Loucy (cell line): ENCODE data around the gene ZCCHC3.

Experiments used
- H2AFZ ChIP-seq: fragments of 200-600 bp; sonication (generic); 2 replicates; pipeline ENCODE4 v1.6.0; 2016; ENCODE audit warnings: antibody characterized with exemption, mild to moderate bottlenecking, low read length, moderate library complexity
- H3F3A ChIP-seq: fragments of 200-600 bp; 2 replicates; pipeline ENCODE4 v1.6.0; 2016; ENCODE audit warnings: antibody characterized with exemption, low read depth, mild to moderate bottlenecking
- H3K27me3 ChIP-seq: fragments of 200-600 bp; sonication (generic); 2 replicates; pipeline ENCODE4 v1.6.1; 2014; ENCODE audit warnings: low read length, mild to moderate bottlenecking; ENCODE audit not compliant: insufficient read depth, poor library complexity, severe bottlenecking
- H3K36me3 ChIP-seq: fragments of 200-600 bp; sonication (generic); 2 replicates; pipeline ENCODE4 v1.6.1; 2016; ENCODE audit warnings: low read length; ENCODE audit not compliant: insufficient read depth
- H3K4me1 ChIP-seq: fragments of 200-600 bp; sonication (generic); 2 replicates; pipeline ENCODE4 v1.5.1; 2014; ENCODE audit warnings: low read length, mild to moderate bottlenecking; ENCODE audit not compliant: insufficient read depth, poor library complexity, severe bottlenecking
- H3K4me2 ChIP-seq: fragments of 200-600 bp; sonication (generic); 2 replicates; pipeline ENCODE4 v1.6.0; 2014; ENCODE audit warnings: antibody characterized with exemption, low read length, low read depth, mild to moderate bottlenecking; ENCODE audit not compliant: poor library complexity, severe bottlenecking
- H3K4me3 ChIP-seq: fragments of 200-600 bp; sonication (generic); 2 replicates; pipeline ENCODE4 v1.5.1; 2014; ENCODE audit warnings: low read length, mild to moderate bottlenecking, mixed read lengths; ENCODE audit not compliant: poor library complexity, severe bottlenecking
- H3K79me2 ChIP-seq: fragments of 200-600 bp; sonication (generic); 2 replicates; pipeline ENCODE4 v1.6.1; 2014; ENCODE audit warnings: low read length; ENCODE audit not compliant: insufficient read depth
- H3K9ac ChIP-seq: fragments of 200-600 bp; sonication (generic); 2 replicates; pipeline ENCODE4 v1.6.0; 2014; ENCODE audit warnings: mild to moderate bottlenecking, low read depth, low read length, moderate library complexity; ENCODE audit not compliant: poor library complexity, severe bottlenecking
- H3K9me2 ChIP-seq: fragments of 200-600 bp; sonication (generic); replicated peaks from 2 replicates; pipeline ENCODE4 v1.6.1; 2016; ENCODE audit warnings: low read depth, low read length, mixed read lengths
- H3K9me3 ChIP-seq: fragments of 200-600 bp; sonication (generic); 2 replicates; pipeline ENCODE4 v1.6.1; 2014; ENCODE audit warnings: mild to moderate bottlenecking, antibody characterized with exemption, low read length, low read depth; ENCODE audit not compliant: insufficient read depth
- H4K20me1 ChIP-seq: fragments of 200-600 bp; sonication (generic); 2 replicates; pipeline ENCODE4 v1.6.0; 2014; ENCODE audit warnings: antibody characterized with exemption, low read length, mild to moderate bottlenecking; ENCODE audit not compliant: insufficient read depth, poor library complexity, severe bottlenecking
- CTCF ChIP-seq: fragments of 200-600 bp; sonication (generic); conservative IDR thresholded peaks from 2 replicates; pipeline ENCODE4 v1.5.1; 2014; ENCODE audit warnings: mild to moderate bottlenecking, antibody characterized with exemption, low read length
- EZH2phosphoT487 ChIP-seq: fragments of 200-600 bp; IDR thresholded peaks from 2 replicates; pipeline ENCODE4 v1.6.1; 2018; ENCODE audit warnings: antibody characterized with exemption, mild to moderate bottlenecking, moderate library complexity, borderline replicate concordance

ZCCHC3 gene

GRCh38 chr20:300345-300990, 3.1 kb downstream of the ZCCHC3 start:
- Histone ChIP-seq H2AFZ (no peak overlapping the region), H3K79me2 (peaks cover 49% of the 10 kb centered on the region), H3K9me2 (no peaks in the 10 kb centered on the region), H3K9ac (peak overlapping the region; percentile 93), H3K4me3 (peak overlapping the region; percentile 85), H3K4me1 (peaks cover 41% of the 10 kb centered on the region), H3K36me3 (no peaks in the 10 kb centered on the region), H3K4me2 (peak overlapping the region; percentile 88), H3K9me3 (no peaks in the 10 kb centered on the region), H3K27me3 (no peaks in the 10 kb centered on the region), H4K20me1 (peaks cover 27% of the 10 kb centered on the region), H3F3A (no peaks in the 10 kb centered on the region)
- TF ChIP-seq CTCF (no peak), EZH2phosphoT487 (no peak)

- TF ChIP-seq EZH2phosphoT487 (no peak), CTCF (no peak)
- no peaks in the 10 kb centered on the region for H3K9me2 ChIP-seq
- H3K36me3 ChIP-seq: no peaks in the 10 kb centered on the region
- no peaks in the 10 kb centered on the region for H3K27me3 ChIP-seq
- peaks cover 42% of the 10 kb centered on the region for H3K79me2 ChIP-seq
- H4K20me1 ChIP-seq: peaks cover 27% of the 10 kb centered on the region
- H2AFZ ChIP-seq: no peak overlapping the region
- no peaks in the 10 kb centered on the region for H3F3A ChIP-seq
- H3K9ac ChIP-seq: no peak overlapping the region
- H3K4me2 ChIP-seq: peak overlapping the region; percentile 88
- H3K4me1 ChIP-seq: peaks cover 31% of the 10 kb centered on the region
- H3K9me3 ChIP-seq: no peaks in the 10 kb centered on the region
- no peak overlapping the region for H3K4me3 ChIP-seq
These were observed 4.8 kb downstream of the ZCCHC3 start for GRCh38 chr20:301886-302848.

GRCh38 chr20:305745-306144, 8.4 kb downstream of the ZCCHC3 start:
- Histone ChIP-seq H3K9ac (no peak overlapping the region), H3K79me2 (peaks cover 9% of the 10 kb centered on the region), H3K4me1 (peaks cover 30% of the 10 kb centered on the region), H3K27me3 (no peaks in the 10 kb centered on the region), H3K9me2 (no peaks in the 10 kb centered on the region), H3F3A (0 out of 2 replicates have a peak, but pooled peaks cover 3% of the 10 kb centered on the region), H3K9me3 (no peaks in the 10 kb centered on the region), H3K4me3 (no peak overlapping the region), H2AFZ (no peak overlapping the region), H3K36me3 (no peaks in the 10 kb centered on the region), H3K4me2 (no peak overlapping the region), H4K20me1 (peaks cover 6% of the 10 kb centered on the region)
- TF ChIP-seq CTCF: no peak
- no peak for TF ChIP-seq EZH2phosphoT487
